Omental fat pad (tissue), 4 donors: Measurements from ENCODE around the gene CCNI. TPM values are rescaled to one million over a fixed set of nuclear protein-coding genes. Genes with fewer than 3 reads are reported as not detected.
A peak's percentile ranks its signal among the peaks of the same experiment; 100 is the strongest.
"Not testable (repeated sequence)": the region's sequence is repeated elsewhere in the genome, so short reads cannot be mapped to it uniquely, and the experiment has no call there.

Experiments
- ATAC-seq: fragments of 150-250 bp; one replicate; pipeline ENCODE4 v1.9.1; 2016; ENCODE audit warnings: mild to moderate bottlenecking, moderate library complexity; ENCODE audit not compliant: low FRiP score
- DNase-seq: peaks from one replicate; pipeline ENCODE4 v3.0.0-alpha.2; 2019; ENCODE audit warnings: low spot score
- CTCF ChIP-seq, 3 donors: fragments of 450-650 bp; IDR thresholded peaks; one replicate each; pipeline ENCODE4 v1.5.1; 2016 to 2017; ENCODE audit warnings: antibody characterized with exemption in 3 of 3, mild to moderate bottlenecking in 3 of 3, moderate library complexity in 2 of 3
- total RNA-seq, 4 donors: library from RNA; depleted of rRNA; stranded (reverse); fragments of >200 nt; gene quantifications; one replicate each; pipeline ENCODE4 v1.1.0, GENCODE V29; 2016

Gene CCNI
- total RNA-seq, 4 donors from 2014 or later = 191 to 233 (median 199) TPM

DNA sequence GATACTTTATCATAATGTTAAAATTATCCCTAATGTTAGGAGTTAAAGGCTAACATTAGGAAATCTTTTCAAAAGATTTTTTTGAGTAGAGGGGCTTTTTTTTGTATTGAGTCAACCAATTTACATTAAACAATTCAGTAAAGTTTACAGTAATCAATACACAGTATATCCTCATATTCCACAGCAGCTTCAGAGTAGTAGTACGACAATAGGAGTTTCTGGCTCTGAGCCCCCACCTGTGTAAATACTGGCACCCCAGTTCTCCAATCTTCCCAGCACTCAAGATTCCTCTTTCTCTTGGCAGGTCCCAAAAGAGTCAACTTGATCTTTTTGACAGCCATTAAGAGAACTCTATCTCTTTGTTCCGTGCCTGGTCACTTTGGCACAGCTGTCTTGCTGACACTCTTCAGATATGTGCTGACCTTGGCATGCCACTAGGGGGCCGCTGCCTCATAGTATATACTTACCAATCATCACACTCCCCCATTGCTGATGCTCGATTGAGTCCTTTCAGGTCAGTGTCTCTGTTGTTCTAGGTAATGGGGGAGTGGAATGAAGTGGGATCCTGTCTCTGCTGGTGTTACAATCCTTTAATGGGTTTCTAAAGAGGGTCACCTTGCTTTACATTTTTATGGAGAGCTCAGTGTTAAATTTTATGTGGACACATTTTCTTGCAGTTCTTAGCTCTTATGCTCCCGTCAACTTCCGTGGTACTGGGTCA is 19.5 kb upstream of the CCNI start:
- peak; percentile 83 for ATAC-seq
- TF ChIP-seq CTCF (IDR thresholded peaks at IDR 0.05) = no peak
- DNase-seq = peak; percentile 68

GRCh38 chr4:77094496-77094895 is 18.7 kb upstream of the CCNI start:
- DNase-seq (no peak), ATAC-seq (no peak)
- no peak for TF ChIP-seq CTCF (IDR thresholded peaks at IDR 0.05)

GRCh38 chr4:77093401-77093800 is 17.6 kb upstream of the CCNI start:
- ATAC-seq (no peak), DNase-seq (no peak)
- no peak for TF ChIP-seq CTCF (IDR thresholded peaks at IDR 0.05)

DNA sequence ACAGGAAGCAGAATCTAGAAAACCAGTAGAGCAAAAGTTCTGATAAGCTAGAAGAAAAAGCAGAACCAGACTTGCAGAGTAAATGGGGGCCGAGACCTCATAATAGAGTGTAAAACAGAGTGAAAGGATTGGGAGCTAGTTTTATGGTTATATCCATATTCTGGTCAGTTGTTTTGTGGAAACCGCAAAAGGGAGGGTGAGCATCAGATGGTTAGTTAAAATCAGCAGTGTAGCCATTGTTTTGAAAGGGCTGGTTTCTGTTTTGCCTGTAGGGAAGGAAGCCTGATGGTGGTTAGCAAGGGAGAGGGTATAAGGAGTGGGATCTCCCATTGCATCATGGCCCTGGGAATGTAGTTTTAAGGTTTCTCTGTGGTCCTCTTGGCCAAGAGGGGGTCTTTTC is 17.2 kb upstream of the CCNI start:
- DNase-seq = no peak
- no peak for ATAC-seq
- no peak for TF ChIP-seq CTCF (IDR thresholded peaks at IDR 0.05)

GRCh38 chr4:77089866-77090265 is 14.1 kb upstream of the CCNI start:
- TF ChIP-seq CTCF (IDR thresholded peaks at IDR 0.05) = no peak
- DNase-seq = no peak
- no peak for ATAC-seq

DNA sequence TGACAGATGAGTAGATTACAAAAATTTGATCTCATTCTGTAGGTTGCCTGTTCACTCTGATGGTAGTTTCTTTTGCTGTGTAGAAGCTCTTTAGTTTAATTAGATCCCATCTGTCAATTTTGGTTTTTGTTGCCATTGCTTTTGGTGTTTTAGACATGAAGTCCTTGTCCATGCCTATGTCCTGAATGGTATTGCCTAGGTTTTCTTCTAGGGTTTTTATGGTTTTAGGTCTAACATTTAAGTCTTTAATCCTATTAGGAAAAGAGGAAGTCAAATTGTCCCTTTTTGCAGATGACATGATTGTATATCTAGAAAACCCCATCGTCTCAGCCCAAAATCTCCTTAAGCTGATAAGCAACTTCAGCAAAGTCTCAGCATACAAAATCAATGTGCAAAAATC is 11.2 kb upstream of the CCNI start:
- ATAC-seq = not testable (repeated sequence)

GRCh38 chr4:77084019-77084639 is 8.3 kb upstream of the CCNI start:
- TF ChIP-seq CTCF (IDR thresholded peaks at IDR 0.05) = no peak
- DNase-seq = no peak
- no peak for ATAC-seq

More for the DNA sequence above, 11.2 kb upstream of the CCNI start:
- DNase-seq = not testable (repeated sequence)
